SK-N-MC (cell line): ENCODE results near the gene CAPN12.

Experiments used
- EZH2 ChIP-seq: fragments of 200-600 bp; sonication (generic); IDR thresholded peaks from one replicate; pipeline ENCODE4 v1.6.1; 2017; ENCODE audit warnings: antibody characterized with exemption
- FOXP2 ChIP-seq: optimal IDR thresholded peaks from 2 replicates; pipeline ENCODE3; 2011; ENCODE audit warnings: mild to moderate bottlenecking, moderate library complexity; ENCODE audit not compliant: insufficient read depth; ENCODE audit errors: extremely low read length, control extremely low read depth
- POLR2AphosphoS5 ChIP-seq: IDR thresholded peaks from 2 replicates; pipeline ENCODE4 v1.6.1; 2012; ENCODE audit warnings: mild to moderate bottlenecking, low read depth, low read length, borderline replicate concordance

GRCh38 chr19:38739440-38740256, 4.6 kb downstream of the CAPN12 start:
- TF ChIP-seq POLR2AphosphoS5 (no peak), EZH2 (no peak), FOXP2 (no peak)
